Measurements from ENCODE around the gene DUOXA2.

GRCh38 chr15:45128971-45129639 lies 15.0 kb downstream of the DUOXA2 start:
- TF ChIP-seq, protein P1, sequence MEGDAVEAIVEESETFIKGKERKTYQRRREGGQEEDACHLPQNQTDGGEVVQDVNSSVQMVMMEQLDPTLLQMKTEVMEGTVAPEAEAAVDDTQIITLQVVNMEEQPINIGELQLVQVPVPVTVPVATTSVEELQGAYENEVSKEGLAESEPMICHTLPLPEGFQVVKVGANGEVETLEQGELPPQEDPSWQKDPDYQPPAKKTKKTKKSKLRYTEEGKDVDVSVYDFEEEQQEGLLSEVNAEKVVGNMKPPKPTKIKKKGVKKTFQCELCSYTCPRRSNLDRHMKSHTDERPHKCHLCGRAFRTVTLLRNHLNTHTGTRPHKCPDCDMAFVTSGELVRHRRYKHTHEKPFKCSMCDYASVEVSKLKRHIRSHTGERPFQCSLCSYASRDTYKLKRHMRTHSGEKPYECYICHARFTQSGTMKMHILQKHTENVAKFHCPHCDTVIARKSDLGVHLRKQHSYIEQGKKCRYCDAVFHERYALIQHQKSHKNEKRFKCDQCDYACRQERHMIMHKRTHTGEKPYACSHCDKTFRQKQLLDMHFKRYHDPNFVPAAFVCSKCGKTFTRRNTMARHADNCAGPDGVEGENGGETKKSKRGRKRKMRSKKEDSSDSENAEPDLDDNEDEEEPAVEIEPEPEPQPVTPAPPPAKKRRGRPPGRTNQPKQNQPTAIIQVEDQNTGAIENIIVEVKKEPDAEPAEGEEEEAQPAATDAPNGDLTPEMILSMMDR (IDR thresholded peaks at IDR 0.05; ENCODE audit: insufficient read depth, low read length, poor library complexity, severe bottlenecking), result no peak
- no peak for TF ChIP-seq EZH2phosphoT487 (conservative IDR thresholded peaks at IDR 0.05; ENCODE audit: low read length)

Data from SU-DHL-6 (cell line).